Measurements from ENCODE around the gene SYNJ2.
"Not testable (repeated sequence)": the region's sequence is repeated elsewhere in the genome, so short reads cannot be mapped to it uniquely, and the experiment has no call there.

Gene SYNJ2

DNA sequence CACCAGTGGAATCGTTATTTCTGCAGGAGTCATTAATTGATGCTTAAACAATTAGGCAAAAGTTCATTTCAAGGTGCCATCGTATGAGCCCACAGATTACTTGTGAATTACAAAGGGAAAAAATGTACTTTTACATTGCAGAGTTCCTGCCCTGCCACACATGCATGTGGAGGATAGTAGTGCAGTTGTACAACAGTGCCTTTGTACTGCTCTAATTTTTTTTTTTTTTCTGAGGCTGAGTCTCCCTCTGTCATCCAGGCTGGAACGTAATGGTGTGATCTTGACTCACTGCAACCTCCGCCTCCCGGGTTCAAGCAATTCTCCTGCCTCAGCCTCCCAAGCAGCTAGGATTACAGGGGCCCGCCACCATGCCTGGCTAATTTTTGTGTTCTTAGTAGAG lies 26.0 kb upstream of the SYNJ2 start:
- no peak for DNase-seq

DNA sequence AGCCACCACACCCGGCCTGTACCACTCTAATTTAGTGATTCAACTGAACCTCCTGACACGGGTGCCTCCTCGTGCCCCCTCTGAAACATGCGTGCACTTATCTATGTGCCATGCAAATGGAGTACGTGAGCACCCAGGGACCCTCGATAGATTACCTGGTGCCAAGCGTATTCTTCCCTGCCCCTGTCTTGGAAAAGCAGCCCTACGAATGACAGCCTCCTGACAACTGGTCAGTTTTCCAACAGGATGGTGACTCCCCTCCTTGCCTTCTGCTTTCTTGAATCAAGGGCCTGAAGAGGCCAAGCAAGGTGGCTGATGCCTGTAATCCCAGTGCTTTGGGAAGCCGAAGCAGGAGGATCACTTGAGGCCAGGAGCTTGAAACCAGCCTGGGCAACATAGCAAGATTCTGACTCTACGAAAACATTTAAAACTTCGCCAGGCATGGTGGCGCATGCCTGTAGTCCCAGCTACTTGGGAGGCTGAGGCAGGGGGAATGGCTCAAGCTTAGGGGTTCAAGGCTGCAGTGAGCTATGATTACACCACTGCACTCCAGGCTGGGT lies 25.4 kb upstream of the SYNJ2 start:
- DNase-seq: no peak

DNA sequence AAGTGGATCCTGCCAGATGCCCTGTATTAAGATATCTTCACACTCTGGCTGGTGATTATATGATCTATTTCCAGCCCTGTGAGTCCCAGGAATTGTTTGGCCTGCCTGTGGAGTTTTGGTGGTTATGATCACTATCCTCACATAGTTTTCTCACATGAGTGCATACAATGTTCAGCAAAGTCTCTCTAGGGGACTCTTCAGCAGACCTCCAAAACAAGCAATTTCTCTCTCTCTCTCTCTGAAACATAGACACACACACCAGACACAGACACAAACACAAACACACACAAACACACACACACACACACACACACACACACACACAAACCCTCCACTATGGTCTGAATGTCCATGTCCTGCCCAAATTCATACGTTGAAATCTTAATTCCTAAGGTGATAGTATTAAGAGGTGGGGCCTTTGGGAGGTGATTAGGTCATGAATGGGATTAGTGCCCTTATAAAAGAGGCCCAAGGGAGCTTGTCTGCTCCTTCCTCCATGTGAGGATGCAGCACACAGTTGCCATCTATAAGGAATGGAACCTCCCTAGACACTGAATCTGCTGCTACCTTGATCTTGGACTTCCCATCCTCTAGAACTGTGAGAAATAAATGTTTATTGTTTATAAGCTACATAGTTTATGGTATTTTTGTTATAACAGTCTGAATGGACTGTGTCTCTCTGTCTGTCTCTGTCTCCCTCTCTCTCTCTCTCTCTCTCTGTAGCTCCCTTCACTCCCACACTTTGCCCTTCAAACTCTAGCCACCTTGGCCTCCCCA lies 22.0 kb upstream of the SYNJ2 start:
- no peak for DNase-seq

DNA sequence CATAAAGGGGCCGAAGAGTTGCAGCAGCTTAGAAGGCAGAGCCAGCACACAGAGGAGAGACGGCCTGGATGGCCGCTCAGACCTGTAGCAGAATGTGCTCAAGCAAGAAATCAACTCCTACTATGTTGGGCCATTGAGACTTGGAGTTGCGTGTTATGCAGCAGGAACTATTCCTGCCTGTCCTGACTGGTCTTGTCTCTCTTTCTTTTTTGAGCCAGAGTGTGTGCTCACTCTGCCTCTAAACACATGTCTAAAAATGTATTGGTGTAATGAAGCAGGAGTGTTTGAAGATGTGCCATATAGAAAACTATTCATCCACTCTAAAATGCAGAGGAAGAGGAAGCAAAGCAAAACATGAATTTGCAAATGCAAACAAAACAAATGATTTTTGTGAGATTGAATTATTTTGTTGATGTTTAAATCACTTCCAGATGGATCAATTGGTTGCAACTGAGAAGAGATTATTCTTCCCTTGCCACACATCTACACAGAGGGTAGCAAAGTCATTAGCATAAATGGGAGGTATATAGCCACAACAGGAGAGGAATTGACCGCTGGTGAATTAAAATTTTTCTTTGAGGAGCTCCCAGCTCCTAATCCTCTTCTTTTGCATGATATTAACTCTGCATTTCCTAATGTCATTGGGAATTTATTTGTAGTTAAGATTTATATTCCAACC lies 20.4 kb upstream of the SYNJ2 start:
- DNase-seq: no peak

DNA sequence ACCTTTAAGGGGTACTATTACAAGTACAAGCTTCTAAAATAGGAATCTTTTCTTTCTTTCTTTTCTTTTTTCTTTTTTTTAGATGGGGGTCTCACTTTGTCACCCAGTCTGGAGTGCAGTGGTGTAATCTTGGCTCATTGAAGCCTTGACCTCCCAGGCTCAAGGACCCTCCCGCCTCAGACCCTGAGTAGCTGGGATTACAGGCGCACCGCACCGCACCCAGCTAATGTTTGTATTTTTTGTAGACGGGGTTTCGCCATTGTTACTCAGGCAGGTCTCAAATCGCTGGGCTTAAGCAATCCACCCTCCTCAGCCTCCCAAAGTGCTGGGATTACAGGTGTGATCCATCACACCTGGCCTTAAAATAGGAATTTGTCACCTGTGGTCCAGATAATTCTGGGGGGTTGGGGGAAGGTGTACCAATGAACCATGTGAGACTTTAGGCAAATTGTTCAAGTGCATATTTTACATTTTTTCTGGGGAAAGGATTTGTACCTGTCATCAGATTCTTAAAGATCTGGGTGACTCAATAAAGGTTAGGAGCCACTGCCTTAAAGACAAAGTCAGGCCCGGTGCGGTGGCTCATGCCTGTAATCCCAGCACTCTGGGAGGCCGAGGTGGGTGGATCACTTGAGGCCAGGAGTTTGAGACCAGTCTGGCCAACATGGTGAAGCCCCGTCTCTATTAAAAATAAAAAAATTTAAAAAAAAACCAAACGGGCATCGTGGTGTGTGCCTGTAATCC lies 19.7 kb upstream of the SYNJ2 start:
- DNase-seq: no peak

DNA sequence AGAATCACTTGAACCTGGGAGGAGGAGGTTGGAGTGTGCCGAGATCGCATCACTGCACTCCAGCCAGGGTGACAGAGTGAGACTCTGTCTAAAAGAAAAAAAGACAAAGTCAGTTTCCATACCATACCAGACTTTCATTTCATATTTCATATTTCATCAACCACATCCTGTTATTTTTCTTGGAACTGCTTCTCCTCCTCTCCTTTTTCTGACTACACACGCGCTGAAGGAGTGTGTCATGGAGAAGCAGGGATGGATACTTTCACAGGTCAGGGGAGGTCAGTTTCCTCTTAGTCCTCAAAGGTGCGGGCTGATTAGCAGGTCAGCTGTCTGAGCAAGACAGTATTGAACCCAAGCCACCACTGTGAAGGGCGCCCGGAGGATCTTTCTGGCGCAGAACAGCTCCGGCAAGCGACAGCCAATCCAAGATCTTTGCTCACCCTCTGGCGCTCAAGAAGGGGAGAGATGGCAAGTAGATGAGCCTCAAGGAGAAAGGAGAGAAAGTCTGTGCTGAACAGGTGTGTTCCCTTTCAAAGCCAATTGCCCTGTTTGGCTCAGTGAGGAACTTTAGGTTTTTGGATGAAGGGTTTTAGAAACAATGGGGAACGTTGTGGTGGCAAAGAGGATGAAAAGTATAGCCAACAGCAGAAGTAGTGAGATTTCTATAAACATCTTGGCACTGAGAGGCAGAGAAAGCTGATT lies 18.9 kb upstream of the SYNJ2 start:
- no peak for DNase-seq

DNA sequence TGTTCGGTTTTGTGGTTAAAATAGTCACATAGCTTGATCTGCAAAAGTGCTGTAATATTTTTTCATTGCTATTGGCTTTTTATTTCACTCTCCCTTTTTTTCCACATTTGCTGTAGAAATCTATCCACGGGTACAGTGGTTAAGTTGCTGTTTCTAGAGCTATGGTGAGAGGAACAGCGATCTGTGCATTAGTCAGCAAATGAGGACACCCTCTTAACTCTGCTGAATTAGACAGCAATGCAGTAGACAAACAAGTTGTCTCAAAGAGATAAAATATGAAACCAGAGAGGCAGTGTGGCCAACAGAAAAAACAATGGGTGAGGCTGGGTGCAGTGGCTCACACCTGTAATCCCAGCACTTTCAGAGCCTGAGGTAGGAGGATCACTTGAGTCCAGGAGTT lies 17.6 kb upstream of the SYNJ2 start:
- no peak for DNase-seq

DNA sequence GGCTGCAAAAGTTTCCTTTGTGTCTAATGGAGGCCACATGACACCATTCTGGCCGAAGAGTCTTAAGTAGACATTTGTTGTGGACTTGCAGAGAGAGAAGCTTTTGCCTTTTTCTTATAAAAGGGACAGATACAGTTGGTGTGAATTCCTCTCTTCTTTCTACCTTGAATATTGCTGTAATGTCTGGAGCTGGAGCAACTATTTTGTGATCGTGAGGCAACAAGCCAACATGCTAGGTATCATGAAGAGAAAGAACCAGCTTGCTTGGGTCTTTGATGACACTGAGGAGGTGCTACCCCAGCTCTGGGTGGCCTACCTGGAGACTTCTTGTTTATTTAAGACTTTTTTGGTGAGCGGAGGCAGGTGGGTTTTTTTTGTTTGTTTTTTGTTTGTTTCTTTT lies 16.3 kb upstream of the SYNJ2 start:
- DNase-seq: no peak

DNA sequence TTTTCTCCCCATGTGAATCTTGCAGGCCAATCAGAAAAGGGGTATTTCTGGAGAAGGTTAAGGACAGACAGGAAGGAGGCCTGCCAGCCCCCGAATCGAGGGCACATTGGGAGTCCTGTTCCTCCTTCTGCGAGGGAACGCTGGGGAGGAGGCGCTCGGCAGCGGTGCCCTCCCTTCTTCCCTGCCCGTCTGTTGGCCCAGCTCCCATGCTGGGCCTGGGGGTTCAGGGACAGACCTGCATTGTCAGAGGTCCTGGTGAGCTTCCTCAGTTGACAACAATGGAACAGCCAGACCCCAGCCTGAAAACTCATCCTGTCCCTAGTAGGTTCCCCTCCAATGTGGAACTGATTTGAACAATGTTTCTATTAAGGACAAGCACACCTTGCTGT lies 15.1 kb upstream of the SYNJ2 start:
- DNase-seq: no peak

DNA sequence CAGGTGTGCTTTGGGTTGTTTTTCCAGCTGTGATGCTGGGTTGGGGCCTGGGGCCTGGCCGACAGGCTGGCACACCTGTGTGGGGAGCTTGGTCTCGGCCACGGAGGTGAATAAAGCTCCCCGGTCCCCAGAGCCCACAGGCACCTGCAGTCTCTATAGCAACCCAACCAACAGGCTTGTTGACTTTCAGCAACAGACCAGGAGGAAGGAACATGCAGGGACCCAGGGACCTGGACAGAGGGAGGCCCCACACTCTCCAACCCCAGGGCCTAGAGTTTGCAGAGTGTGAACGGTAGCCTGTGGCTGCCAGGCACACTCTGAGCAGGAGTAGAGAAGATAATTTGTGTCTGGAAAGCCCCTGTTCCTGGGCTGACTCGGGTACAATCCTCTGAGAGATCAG lies 14.6 kb upstream of the SYNJ2 start:
- no peak for DNase-seq

DNA sequence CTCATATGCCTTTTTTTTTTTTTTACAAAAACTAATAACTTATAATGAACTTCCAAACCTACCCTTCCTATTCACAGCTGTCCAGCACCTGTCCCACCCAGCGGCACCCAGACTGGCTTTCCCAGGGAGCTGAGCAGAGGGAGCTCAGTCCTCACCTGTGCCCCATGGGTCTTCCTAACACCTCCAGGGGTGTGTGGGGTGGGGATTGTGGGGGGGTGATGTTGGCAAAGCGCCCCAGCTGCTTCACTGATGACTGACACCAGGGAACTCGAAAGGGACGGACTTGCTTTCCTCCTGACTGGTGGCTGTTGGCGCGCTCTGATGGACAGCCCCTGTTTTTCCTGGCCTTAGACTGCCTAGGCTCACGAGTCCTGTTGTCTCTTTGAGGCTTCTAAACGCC lies 14.2 kb upstream of the SYNJ2 start:
- no peak for DNase-seq

DNA sequence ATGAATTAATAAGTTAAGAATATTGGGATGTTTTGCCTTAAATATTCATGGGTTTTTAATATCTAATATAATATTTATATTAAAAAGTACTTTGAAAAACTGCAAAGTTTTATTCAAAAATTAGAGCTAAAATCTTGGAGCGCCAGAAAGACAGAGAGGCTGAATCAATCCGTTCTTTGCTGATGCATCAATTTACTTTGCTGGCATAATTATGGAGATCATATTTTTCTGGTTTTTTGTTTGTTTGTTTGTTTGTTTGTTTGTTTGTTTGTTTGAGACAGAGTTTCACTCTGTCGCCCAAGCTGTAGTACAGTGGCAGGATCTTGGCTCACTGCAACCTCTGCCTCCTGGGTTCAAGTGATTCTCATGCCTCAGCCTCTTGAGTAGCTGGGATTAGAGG lies 9.5 kb upstream of the SYNJ2 start:
- not testable (repeated sequence) for DNase-seq

DNA sequence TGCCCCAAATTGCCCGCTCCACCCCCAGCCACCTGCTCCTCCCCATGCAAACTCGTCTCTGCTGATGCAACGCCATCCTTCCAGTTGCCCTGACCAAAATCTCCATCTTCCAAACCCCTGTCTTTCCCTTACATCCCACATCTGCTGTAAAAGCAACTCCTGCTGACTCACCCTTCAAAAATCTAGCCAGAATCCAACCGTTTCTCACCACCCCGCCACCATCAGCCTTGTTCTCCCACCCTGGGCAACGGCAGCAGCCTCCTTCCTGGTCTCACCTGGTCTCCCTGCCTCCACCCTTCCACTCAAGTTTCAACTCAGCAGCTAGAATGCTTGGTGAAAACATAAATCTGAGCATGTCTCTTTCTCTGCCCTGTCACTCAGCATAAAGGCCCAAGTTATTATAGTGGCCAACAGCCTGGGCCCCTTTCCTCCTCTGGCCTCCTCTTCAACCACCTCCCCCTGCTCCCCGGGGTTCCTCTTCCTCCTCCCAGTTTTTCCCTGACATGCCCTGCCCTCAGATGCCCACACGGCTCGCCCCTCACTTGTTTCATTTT lies 7.2 kb upstream of the SYNJ2 start:
- DNase-seq: no peak

DNA sequence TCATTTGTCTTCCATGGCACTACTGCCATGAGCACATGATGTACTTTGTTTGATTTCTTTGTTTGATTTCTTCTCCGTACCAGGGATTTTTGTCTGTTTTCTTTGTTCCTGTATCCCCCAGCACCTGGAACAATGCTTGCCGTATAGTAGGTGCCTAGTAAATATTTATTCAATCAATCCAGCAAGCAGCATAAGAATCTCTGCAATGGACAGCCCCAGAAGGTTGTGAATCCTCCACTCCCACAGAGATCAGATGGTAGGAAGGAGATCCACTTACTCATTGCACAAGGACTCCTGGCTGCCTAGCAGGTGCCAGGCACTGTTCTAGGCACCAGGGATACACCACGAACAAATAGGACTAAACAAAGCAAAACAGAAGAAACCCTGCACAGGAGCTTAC lies 6.7 kb upstream of the SYNJ2 start:
- DNase-seq: no peak

DNA sequence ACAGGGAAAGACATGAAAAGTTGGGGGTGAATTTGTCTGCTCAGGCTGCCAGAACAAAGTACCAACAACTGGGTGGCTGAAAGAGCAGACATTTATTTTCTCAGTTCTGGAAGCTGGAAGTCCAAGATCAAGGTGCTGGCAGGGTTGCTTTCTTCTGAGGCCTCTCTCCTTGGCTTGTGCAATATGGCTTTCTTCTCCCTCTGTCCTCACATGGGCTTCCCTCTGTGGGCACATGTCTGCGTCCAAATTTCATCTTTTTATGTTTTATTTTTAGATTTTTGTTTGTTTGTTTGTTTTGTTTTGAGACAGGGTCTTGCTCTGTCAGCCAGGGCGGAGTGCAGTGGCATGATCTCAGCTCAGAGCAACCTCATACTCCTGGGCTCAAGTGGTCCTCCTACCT lies 6.2 kb upstream of the SYNJ2 start:
- DNase-seq: no peak

DNA sequence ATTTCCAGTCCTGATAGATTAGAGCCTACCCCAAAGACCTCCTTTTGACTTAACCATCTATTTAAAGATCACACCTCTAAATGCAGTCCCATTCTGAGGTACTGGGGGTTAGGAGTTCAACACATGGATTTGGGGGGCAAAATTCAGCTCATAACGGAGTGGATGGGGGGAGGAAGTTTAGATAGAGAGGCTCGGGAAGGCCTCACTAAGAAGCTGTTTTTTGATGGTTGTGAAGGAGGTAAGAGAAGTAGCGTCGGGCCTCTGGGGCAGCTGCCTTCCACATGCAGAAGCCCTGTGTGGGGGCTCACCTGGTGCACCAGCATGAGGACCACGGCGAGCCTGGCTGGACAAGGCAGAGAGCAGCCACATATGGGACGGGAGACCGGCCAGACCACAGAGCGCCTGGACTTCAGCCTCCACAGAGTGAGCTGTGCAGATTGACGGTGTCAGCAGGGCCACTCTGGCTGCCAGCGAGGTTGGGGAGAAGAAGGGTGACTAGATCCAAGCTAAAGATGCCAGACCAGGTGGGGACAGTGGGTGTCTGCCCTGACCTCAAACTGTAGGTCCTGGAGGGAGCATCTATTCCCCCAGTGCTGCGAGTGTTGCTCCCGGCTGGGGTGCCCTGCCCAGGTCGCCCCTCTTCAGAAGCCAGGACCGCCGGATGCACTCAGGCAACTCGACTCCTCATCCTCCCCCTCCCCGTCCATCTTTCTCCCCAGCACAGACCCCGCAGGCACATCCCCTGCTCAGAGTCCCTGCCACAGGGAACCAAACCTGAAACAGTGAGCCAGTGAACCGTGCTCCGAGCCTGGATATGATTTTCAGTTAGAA lies 5.1 kb upstream of the SYNJ2 start:
- no peak for DNase-seq

DNA sequence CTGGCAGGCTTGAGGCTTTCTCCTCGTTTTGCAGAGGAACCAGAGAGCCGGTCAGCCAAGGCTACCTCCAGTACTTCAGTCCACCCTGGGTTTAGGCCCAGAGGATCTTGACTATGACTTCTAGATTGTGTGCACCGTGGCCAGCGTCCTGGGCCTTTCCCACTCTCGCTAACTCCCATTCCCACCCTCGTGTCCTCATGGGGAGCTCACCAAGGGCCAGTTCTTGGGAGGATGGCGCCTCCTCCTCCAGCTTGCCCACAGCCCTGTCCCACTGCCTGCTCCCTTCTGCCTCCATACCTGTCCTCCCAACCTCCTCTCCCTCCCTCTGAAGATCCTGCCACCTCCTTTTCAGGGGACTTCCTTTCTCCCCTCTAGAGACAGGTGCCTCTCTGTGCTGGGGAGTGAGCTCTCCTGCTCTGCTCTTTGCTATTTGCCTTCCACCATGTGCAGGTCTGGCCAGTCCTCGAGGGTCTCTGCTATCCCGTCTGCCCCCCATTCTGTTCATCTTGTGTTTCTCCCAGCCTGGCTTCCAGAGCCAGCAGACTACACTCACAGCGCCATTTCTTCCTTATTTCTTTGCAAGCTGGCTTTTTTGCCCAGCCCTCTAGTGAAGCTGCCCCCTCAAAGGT lies 4.4 kb upstream of the SYNJ2 start:
- DNase-seq: no peak

DNA sequence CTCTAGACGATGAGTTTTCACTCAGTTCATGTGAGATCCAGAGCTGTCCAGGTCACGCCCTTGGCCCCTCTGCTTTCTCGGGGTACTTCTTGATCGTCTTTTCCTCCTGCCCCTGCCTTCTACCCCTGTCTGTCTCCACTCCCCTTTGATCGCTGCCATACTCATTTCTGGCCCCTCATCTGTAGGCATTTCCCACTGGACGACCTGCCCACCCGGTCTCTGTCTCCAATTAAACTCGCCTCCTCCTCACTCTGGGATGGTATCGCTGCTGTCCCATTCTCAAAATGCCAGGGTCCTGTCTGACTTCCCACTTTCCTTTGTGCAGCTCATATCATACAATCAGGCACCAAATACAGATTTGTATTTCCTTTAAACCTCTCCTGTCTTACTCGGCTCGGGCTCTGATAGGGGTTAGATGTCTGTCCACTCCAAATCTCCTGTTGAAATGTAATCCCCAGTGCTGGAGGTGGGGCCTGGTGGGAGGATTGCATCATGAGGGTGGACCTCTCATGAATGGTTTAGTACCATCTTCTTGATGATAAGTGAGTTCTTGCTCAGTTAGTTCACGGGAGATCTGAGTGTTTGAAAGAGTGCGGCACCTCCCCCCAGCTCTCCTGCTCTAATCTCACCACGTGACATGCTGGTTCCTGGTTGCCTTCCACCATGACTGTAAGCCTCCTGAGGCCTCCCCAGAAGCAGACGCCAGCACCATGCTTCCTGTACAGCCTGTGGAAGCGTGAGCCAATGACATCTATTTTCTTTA lies 3.5 kb upstream of the SYNJ2 start:
- DNase-seq: no peak

DNA sequence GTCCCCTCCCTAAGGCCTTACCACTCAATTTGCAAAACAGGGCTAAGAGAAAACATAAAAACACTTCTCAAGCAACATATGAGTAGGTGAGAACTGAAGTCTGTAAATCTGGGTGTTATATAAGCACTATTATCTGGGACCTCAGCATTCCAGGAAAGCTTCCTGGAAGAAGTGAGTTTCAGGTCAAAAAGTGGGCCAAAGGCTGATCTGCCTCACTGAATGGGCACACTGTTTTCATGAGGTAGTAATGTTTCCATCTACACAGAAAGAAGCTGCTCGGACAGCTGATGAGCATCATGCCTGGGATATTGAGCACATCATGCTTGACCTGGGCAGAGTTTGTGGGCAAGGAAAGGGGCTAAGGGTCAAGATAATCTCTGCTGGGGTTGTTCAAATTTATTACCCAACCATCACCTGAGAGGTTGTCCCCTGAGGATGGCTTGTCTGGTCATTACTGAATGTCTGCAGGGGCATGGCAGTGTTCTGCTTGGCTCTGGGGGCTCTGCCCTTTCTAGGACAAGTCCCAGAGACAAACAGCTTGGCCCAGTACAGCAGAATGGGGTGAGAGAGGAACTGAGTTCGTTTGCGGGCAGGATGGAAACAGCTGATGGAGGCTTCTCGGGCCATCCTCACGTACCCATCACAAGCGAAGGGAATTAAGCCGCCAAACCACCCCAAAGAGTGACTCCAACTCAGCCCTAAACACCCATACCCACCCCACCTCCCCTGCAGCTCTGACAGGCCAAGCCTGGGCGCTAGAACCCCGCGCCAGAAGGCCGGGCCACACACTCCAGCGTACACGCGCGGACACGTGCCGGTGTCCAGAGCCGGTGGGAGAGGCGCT lies 1.2 kb upstream of the SYNJ2 start:
- no peak for DNase-seq

DNA sequence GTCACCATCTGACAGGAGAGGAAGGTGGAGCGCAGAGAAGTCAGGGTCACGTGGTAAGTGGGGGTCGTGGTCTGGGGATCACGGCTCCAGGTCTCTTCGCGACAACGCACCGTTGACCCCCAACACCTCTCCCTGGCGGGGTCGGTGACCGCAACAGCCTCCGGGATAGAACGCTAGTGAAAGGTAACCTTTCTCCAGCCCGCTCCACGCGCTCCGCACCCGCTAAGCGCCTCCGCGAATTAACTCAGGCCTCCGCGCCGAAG lies 600 bp upstream of the SYNJ2 start:
- no peak for DNase-seq
